Colon (tissue), 2 donors: ENCODE measurements around the gene ATP6V1B1.

ENCODE experiments used
- FAIRE-seq: peaks from 2 replicates; lab custom pipeline; 2012; peaks lifted over from hg19 to GRCh38; lab: Jason Lieb, UNC
- donor health status: control.
- donor health status: control.

Gene ATP6V1B1

GRCh38 chr2:70935468-70936164 lies at the start of gene ATP6V1B1:
TSS of gene ATP6V1B1 (plus strand) at chr2:70935900. CDS start at chr2:70935955, 55 bp downstream.
- FAIRE-seq, result no peak

GRCh38 chr2:70886541-70886987 lies 49.1 kb upstream of the ATP6V1B1 start:
- FAIRE-seq, result no peak

- no peak for FAIRE-seq
Measured at GRCh38 chr2:70887208-70887549, 48.5 kb upstream of the ATP6V1B1 start.

- no peak for FAIRE-seq
Measured at GRCh38 chr2:70887550-70888246, 48.0 kb upstream of the ATP6V1B1 start.

GRCh38 chr2:70888366-70888922 lies 47.3 kb upstream of the ATP6V1B1 start:
- FAIRE-seq, result no peak

GRCh38 chr2:70888923-70889715 lies 46.6 kb upstream of the ATP6V1B1 start:
- FAIRE-seq, result no peak

- FAIRE-seq, result no peak
Measured at GRCh38 chr2:70889716-70890037, 46.0 kb upstream of the ATP6V1B1 start.

GRCh38 chr2:70890469-70891065 lies 45.1 kb upstream of the ATP6V1B1 start:
- FAIRE-seq, result no peak

GRCh38 chr2:70891572-70892357 lies 43.9 kb upstream of the ATP6V1B1 start:
- no peak for FAIRE-seq

- no peak for FAIRE-seq
Measured at GRCh38 chr2:70892750-70893149, 43.0 kb upstream of the ATP6V1B1 start.

GRCh38 chr2:70893186-70893585 lies 42.5 kb upstream of the ATP6V1B1 start:
- no peak for FAIRE-seq

GRCh38 chr2:70894765-70895164 lies 40.9 kb upstream of the ATP6V1B1 start:
- FAIRE-seq, result no peak

- FAIRE-seq, result no peak
Measured at GRCh38 chr2:70895249-70895648, 40.5 kb upstream of the ATP6V1B1 start.

GRCh38 chr2:70895998-70896764 lies 39.5 kb upstream of the ATP6V1B1 start:
- FAIRE-seq, result no peak

- no peak for FAIRE-seq
Measured at GRCh38 chr2:70896765-70897202, 38.9 kb upstream of the ATP6V1B1 start.

GRCh38 chr2:70897203-70897976 lies 38.3 kb upstream of the ATP6V1B1 start:
- no peak for FAIRE-seq

- no peak for FAIRE-seq
Measured at GRCh38 chr2:70897977-70898226, 37.8 kb upstream of the ATP6V1B1 start.

- FAIRE-seq, result no peak
Measured at GRCh38 chr2:70898363-70899240, 37.1 kb upstream of the ATP6V1B1 start.
